GM19099 (cell line): ENCODE data around the gene HPGD.

Experiments used
- POLR2A ChIP-seq: IDR thresholded peaks from 3 replicates; pipeline ENCODE4 v1.6.1; 2011; ENCODE audit warnings: low read depth; ENCODE audit not compliant: insufficient read length; ENCODE audit errors: extremely low read depth

Gene HPGD

GRCh38 chr4:174457468-174457867, 64.8 kb downstream of the HPGD start:
- TF ChIP-seq POLR2A = no peak

- no peak for TF ChIP-seq POLR2A
Observed at GRCh38 chr4:174454815-174455473, 67.3 kb downstream of the HPGD start.

GRCh38 chr4:174451718-174452296, 70.5 kb downstream of the HPGD start:
- no peak for TF ChIP-seq POLR2A

- TF ChIP-seq POLR2A = no peak
Observed at GRCh38 chr4:174450786-174451125, 71.5 kb downstream of the HPGD start.

- no peak for TF ChIP-seq POLR2A
Observed at GRCh38 chr4:174449944-174450785, 72.1 kb downstream of the HPGD start.

- no peak for TF ChIP-seq POLR2A
Observed at GRCh38 chr4:174449152-174449551, 73.1 kb downstream of the HPGD start.

GRCh38 chr4:174444390-174444789, 77.9 kb downstream of the HPGD start:
- TF ChIP-seq POLR2A = no peak
